Lower lobe of right lung (tissue), 2 donors: ENCODE results near the gene GIGYF2. TPM values are rescaled to one million over a fixed set of nuclear protein-coding genes. Genes with fewer than 3 reads are reported as not detected.

Source experiments
- ATAC-seq, 2 donors: fragments of 200-7000 bp; cut with Tn5 transposase; one replicate each; pipeline ENCODE4 v1.9.1; 2020 to 2022; ENCODE audit warnings: mild to moderate bottlenecking in 2 of 2, moderate library complexity in 2 of 2
- DNase-seq: peaks from one replicate; pipeline ENCODE4 v3.0.0-alpha.2; 2020
- H3K27ac ChIP-seq: fragments of 200-600 bp; one replicate; pipeline ENCODE4 v1.8.0; 2022
- H3K27me3 ChIP-seq: fragments of 200-600 bp; one replicate; pipeline ENCODE4 v1.8.0; 2022; ENCODE audit warnings: low read depth
- H3K36me3 ChIP-seq: fragments of 200-600 bp; one replicate; pipeline ENCODE4 v1.8.0; 2022; ENCODE audit warnings: mild to moderate bottlenecking
- H3K4me1 ChIP-seq: fragments of 200-600 bp; one replicate; pipeline ENCODE4 v1.8.0; 2022
- H3K4me3 ChIP-seq: fragments of 200-600 bp; one replicate; pipeline ENCODE4 v1.8.0; 2022; ENCODE audit warnings: mild to moderate bottlenecking
- H3K9me3 ChIP-seq: fragments of 200-600 bp; one replicate; pipeline ENCODE4 v1.8.0; 2022
- CTCF ChIP-seq: fragments of 200-600 bp; IDR thresholded peaks from one replicate; pipeline ENCODE4 v1.8.0; 2022; ENCODE audit warnings: antibody characterized with exemption, mild to moderate bottlenecking
- intact Hi-C: fragments of 100-400 bp; cut with DNase I; formaldehyde crosslinking; loops from one replicate; pipeline ENCODE4 v1.11.0; 2022
- total RNA-seq: library from RNA; stranded (reverse); fragmentation: NEBNext Ultra II Directional; extraction: Animal tissue kit (Norgen Biotek cat#: 25700); gene quantifications from one replicate; pipeline ENCODE4 v1.2.1, GENCODE V29; 2021
- donor health status: DM: no; HTN: yes; CAD: no; lungs with severe emphysema.

GIGYF2 gene
- total RNA-seq, 1 donor from 2014 or later: 67.6 TPM

GRCh38 chr2:232870018-232870765 is 173.1 kb downstream of the GIGYF2 start, which contains the start of gene SNORC:
SNORC (plus strand) TSS chr2:232870264; CDS start chr2:232870342, 78 bp downstream.
- H3K27me3 ChIP-seq: peaks cover 4% of the 10 kb centered on the region
- H3K27ac ChIP-seq: no peak within 1 kb of the TSS
- no peaks in the 10 kb centered on the region for H3K9me3 ChIP-seq
- no peaks in the 10 kb centered on the region for H3K36me3 ChIP-seq
- H3K4me1 ChIP-seq: no peaks in the 10 kb centered on the region
- ATAC-seq: no peak
- DNase-seq: no peak
- intact Hi-C loops: no loop called here
- H3K4me3 ChIP-seq: no peak within 1 kb of the TSS
- no peak for TF ChIP-seq CTCF

GRCh38 chr2:232870766-232871371 is 173.7 kb downstream of the GIGYF2 start:
- Histone ChIP-seq H3K9me3 (no peaks in the 10 kb centered on the region), H3K4me1 (peaks cover 3% of the 10 kb centered on the region), H3K36me3 (no peaks in the 10 kb centered on the region), H3K27ac (no peak overlapping the region), H3K27me3 (peaks cover 11% of the 10 kb centered on the region), H3K4me3 (no peak overlapping the region)
- no peak for TF ChIP-seq CTCF
- ATAC-seq (no peak), DNase-seq (no peak)
- intact Hi-C loops: no loop called here

GRCh38 chr2:232871418-232871834 is 174.3 kb downstream of the GIGYF2 start:
- Histone ChIP-seq H3K27ac (no peak overlapping the region), H3K27me3 (peaks cover 16% of the 10 kb centered on the region), H3K4me3 (no peak overlapping the region), H3K36me3 (no peaks in the 10 kb centered on the region), H3K4me1 (peaks cover 3% of the 10 kb centered on the region), H3K9me3 (no peaks in the 10 kb centered on the region)
- no peak for TF ChIP-seq CTCF
- DNase-seq: no peak
- intact Hi-C loops: no loop called here
- ATAC-seq: no peak

GRCh38 chr2:232871835-232872736 is 175.0 kb downstream of the GIGYF2 start:
- Histone ChIP-seq H3K4me3 (no peak overlapping the region), H3K27ac (no peak overlapping the region), H3K9me3 (no peaks in the 10 kb centered on the region), H3K4me1 (peaks cover 7% of the 10 kb centered on the region), H3K36me3 (no peaks in the 10 kb centered on the region), H3K27me3 (peaks cover 23% of the 10 kb centered on the region)
- ATAC-seq: no peak
- DNase-seq: no peak
- no peak for TF ChIP-seq CTCF
- intact Hi-C loops: no loop called here

GRCh38 chr2:232872826-232873225 is 175.7 kb downstream of the GIGYF2 start:
- no peak overlapping the region for H3K27ac ChIP-seq

More at GRCh38 chr2:232872826-232873225, 175.7 kb downstream of the GIGYF2 start:
- ATAC-seq (no peak), DNase-seq (no peak)
- TF ChIP-seq CTCF: no peak
- Histone ChIP-seq H3K36me3 (no peaks in the 10 kb centered on the region), H3K27me3 (peaks cover 27% of the 10 kb centered on the region), H3K4me1 (peaks cover 7% of the 10 kb centered on the region), H3K4me3 (no peak overlapping the region), H3K9me3 (no peaks in the 10 kb centered on the region)
- intact Hi-C loops: no loop called here
